HepG2 (cell line): ENCODE data around the gene RABGGTA. TPM values are rescaled to one million over a fixed set of nuclear protein-coding genes. Genes with fewer than 3 reads are reported as not detected.

Experiments
- MTA1 ChIP-seq: sonication (generic); formaldehyde crosslinking; IDR thresholded peaks from 2 replicates; pipeline ENCODE4 v1.4.0; 2020; ENCODE audit warnings: missing genetic modification reagents, mild to moderate bottlenecking, borderline replicate concordance
- PHF8 ChIP-seq: sonication (generic); formaldehyde crosslinking; IDR thresholded peaks from 2 replicates; pipeline ENCODE4 v1.5.0; 2020; ENCODE audit warnings: missing genetic modification reagents
- SMAD1 ChIP-seq: sonication (generic); formaldehyde crosslinking; IDR thresholded peaks from 2 replicates; pipeline ENCODE4 v1.4.0; 2020; ENCODE audit warnings: missing genetic modification reagents, low read depth, mild to moderate bottlenecking, borderline replicate concordance
- SMAD3 ChIP-seq: sonication (generic); formaldehyde crosslinking; IDR thresholded peaks from 2 replicates; pipeline ENCODE4 v1.4.0; 2020; ENCODE audit warnings: missing genetic modification reagents
- ZBED4 ChIP-seq: sonication (generic); formaldehyde crosslinking; IDR thresholded peaks from 2 replicates; pipeline ENCODE4 v1.4.0; 2020; ENCODE audit warnings: missing genetic modification reagents, borderline replicate concordance
- ZBTB26 ChIP-seq: IDR thresholded peaks from 2 replicates; pipeline ENCODE4 v1.6.1; 2016; ENCODE audit warnings: missing compliant biosample characterization, missing genetic modification reagents, borderline replicate concordance
- ZNF17 ChIP-seq: sonication (generic); formaldehyde crosslinking; IDR thresholded peaks from 2 replicates; pipeline ENCODE4 v1.5.0; 2020; ENCODE audit warnings: mild to moderate bottlenecking, missing genetic modification reagents
- ZNF354B ChIP-seq: sonication (generic); formaldehyde crosslinking; IDR thresholded peaks from 2 replicates; pipeline ENCODE4 v1.8.0; 2022; ENCODE audit warnings: mild to moderate bottlenecking, missing genetic modification reagents
- ZNF619 ChIP-seq: sonication (generic); formaldehyde crosslinking; IDR thresholded peaks from 2 replicates; pipeline ENCODE4 v1.4.0; 2020; ENCODE audit warnings: mild to moderate bottlenecking, missing genetic modification reagents
- ZNF792 ChIP-seq: IDR thresholded peaks from 2 replicates; pipeline ENCODE4 v1.6.1; 2016
- ZNF839 ChIP-seq: sonication (generic); formaldehyde crosslinking; IDR thresholded peaks from 2 replicates; pipeline ENCODE4 v1.4.0; 2020; ENCODE audit warnings: missing genetic modification reagents, mild to moderate bottlenecking, borderline replicate concordance
- polyA plus RNA-seq, 8 experiments: library from polyadenylated mRNA; depleted of rRNA in 3 of 8; stranded (reverse) in 7 of 8; unstranded in 1 of 8; fragments of >200 nt; fragmentation: Illumina TruSeq in 4 of 8; extraction: Trizol in 4 of 8; gene quantifications; 2 replicates each; pipeline versions ENCODE4 v1.2.1 to v1.2.3, GENCODE V29; 2011 to 2016; ENCODE audit warnings: low read depth in 4 of 8, missing spikeins in 1 of 8, mixed read lengths in 1 of 8; ENCODE audit not compliant: insufficient read depth in 1 of 8
- total RNA-seq, 5 experiments: library from RNA; depleted of rRNA; stranded (reverse); fragments of >200 nt; fragmentation: Illumina TruSeq; extraction: Trizol; gene quantifications; 2 replicates each; pipeline ENCODE4 v1.2.3, GENCODE V29; 2016; ENCODE audit warnings: low read depth in 1 of 5
- TF ChIP-seq, protein P1 (sequence below): sonication (generic); formaldehyde crosslinking; IDR thresholded peaks from one replicate; pipeline ENCODE4 v1.5.1; 2020; ENCODE audit warnings: mild to moderate bottlenecking, missing genetic modification reagents; ENCODE audit errors: not compliant biosample characterization
- TF ChIP-seq, protein P2 (sequence below): sonication (generic); formaldehyde crosslinking; IDR thresholded peaks from 2 replicates; pipeline ENCODE4 v1.8.0; 2022; ENCODE audit warnings: mild to moderate bottlenecking, missing genetic modification reagents

Gene RABGGTA
- total and polyA plus RNA-seq, 2 of the 13 experiments (the other 11 are each of a cell fraction or from before 2014, with no cell fraction given): 57.9 to 90.8 TPM

GRCh38 chr14:24252289-24253124 lies 18.9 kb downstream of the RABGGTA start (continued):
- TF ChIP-seq, protein P1, sequence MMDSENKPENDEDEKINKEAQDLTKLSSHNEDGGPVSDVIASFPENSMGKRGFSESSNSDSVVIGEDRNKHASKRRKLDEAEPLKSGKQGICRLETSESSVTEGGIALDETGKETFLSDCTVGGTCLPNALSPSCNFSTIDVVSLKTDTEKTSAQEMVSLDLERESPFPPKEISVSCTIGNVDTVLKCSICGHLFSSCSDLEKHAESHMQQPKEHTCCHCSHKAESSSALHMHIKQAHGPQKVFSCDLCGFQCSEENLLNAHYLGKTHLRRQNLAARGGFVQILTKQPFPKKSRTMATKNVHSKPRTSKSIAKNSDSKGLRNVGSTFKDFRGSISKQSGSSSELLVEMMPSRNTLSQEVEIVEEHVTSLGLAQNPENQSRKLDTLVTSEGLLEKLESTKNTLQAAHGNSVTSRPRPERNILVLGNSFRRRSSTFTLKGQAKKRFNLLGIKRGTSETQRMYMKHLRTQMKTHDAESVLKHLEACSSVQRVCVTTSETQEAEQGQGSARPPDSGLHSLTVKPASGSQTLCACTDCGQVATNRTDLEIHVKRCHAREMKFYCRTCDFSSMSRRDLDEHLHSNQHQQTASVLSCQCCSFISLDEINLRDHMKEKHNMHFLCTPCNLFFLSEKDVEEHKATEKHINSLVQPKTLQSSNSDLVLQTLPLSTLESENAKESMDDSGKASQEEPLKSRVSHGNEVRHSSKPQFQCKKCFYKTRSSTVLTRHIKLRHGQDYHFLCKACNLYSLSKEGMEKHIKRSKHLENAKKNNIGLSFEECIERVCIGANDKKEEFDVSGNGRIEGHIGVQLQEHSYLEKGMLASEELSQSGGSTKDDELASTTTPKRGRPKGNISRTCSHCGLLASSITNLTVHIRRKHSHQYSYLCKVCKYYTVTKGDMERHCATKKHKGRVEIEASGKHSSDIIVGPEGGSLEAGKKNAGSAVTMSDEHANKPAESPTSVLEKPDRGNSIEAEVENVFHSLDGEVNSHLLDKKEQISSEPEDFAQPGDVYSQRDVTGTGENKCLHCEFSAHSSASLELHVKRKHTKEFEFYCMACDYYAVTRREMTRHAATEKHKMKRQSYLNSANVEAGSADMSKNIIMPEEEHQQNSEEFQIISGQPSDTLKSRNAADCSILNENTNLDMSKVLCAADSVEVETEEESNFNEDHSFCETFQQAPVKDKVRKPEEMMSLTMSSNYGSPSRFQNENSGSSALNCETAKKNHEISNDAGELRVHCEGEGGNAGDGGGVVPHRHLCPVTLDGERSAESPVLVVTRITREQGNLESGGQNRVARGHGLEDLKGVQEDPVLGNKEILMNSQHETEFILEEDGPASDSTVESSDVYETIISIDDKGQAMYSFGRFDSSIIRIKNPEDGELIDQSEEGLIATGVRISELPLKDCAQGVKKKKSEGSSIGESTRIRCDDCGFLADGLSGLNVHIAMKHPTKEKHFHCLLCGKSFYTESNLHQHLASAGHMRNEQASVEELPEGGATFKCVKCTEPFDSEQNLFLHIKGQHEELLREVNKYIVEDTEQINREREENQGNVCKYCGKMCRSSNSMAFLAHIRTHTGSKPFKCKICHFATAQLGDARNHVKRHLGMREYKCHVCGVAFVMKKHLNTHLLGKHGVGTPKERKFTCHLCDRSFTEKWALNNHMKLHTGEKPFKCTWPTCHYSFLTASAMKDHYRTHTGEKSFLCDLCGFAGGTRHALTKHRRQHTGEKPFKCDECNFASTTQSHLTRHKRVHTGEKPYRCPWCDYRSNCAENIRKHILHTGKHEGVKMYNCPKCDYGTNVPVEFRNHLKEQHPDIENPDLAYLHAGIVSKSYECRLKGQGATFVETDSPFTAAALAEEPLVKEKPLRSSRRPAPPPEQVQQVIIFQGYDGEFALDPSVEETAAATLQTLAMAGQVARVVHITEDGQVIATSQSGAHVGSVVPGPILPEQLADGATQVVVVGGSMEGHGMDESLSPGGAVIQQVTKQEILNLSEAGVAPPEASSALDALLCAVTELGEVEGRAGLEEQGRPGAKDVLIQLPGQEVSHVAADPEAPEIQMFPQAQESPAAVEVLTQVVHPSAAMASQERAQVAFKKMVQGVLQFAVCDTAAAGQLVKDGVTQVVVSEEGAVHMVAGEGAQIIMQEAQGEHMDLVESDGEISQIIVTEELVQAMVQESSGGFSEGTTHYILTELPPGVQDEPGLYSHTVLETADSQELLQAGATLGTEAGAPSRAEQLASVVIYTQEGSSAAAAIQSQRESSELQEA (CRISPR knock-in tag): peak; percentile 31
- TF ChIP-seq ZBED4 (CRISPR knock-in tag) (0 out of 2 replicates have a peak, but pooled peaks have one; percentile 18), SMAD1 (CRISPR knock-in tag) (peak; percentile 89; the same call in 1 of the 2 replicates), ZNF792 (peak; percentile 55; the same call in 1 of the 2 replicates), ZNF17 (no peak), ZNF839 (CRISPR knock-in tag) (peak; percentile 96; the same call in 1 of the 2 replicates), ZBTB26 (CRISPR knock-in tag) (peak; percentile 7), ZNF354B (CRISPR knock-in tag) (0 out of 2 replicates have a peak, but pooled peaks have one; percentile 8), PHF8 (CRISPR knock-in tag) (peak; percentile 47), MTA1 (CRISPR knock-in tag) (no peak; the same call in 1 of the 2 replicates), ZNF619 (CRISPR knock-in tag) (peak; percentile 63; the same call in 1 of the 2 replicates), SMAD3 (CRISPR knock-in tag) (peak; percentile 65; the same call in 1 of the 2 replicates)
- TF ChIP-seq, protein P2, sequence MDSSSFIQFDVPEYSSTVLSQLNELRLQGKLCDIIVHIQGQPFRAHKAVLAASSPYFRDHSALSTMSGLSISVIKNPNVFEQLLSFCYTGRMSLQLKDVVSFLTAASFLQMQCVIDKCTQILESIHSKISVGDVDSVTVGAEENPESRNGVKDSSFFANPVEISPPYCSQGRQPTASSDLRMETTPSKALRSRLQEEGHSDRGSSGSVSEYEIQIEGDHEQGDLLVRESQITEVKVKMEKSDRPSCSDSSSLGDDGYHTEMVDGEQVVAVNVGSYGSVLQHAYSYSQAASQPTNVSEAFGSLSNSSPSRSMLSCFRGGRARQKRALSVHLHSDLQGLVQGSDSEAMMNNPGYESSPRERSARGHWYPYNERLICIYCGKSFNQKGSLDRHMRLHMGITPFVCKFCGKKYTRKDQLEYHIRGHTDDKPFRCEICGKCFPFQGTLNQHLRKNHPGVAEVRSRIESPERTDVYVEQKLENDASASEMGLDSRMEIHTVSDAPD (CRISPR knock-in tag): no peak
